Measurements from ENCODE around the gene MUC6.
"Not testable (repeated sequence)": the region's sequence is repeated elsewhere in the genome, so short reads cannot be mapped to it uniquely, and the experiment has no call there.

The MUC6 gene

DNA sequence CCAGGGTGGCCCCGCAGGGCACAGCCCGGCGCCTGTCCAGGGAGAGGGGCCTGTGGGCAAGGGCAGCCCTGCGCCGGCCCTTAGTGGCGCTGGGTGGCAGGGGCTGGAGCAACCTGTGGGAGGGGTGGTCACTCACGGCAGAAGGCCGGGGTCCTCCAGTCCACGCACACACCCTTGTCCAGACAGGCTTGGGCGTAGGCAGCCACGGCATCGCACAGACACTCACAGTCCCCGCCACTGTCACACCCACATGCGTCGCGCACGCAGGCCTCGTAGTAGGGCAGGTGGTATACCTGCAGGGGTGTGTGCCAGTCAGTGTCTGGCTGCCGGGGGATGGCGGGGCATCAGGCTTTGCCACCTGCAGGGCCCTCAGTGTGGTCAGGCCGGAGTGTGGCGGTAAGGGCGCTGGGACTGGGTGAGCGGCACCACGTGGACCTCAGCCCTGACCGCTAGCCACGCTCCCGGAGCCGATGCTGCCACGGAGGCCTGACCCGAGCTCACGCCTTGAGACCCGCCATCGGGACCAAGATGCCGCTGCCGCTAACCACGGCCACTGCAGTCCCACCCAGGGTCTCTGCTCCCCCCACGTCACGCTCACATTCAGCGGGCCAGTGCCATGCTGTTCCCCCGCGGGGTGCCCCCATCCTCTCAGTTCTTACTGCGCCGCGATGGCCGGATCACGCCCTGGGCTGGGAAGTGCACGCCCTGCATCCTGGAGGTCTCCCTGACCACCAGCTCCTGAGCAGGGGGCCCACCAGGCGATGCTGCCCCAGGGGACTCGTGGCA is 12.5 kb downstream of the MUC6 start:
- DNase-seq (ENCODE audit: low read depth, low spot score) = no peak

- no peak for DNase-seq (ENCODE audit: low read depth, low spot score)
Observed at GRCh38 chr11:1022908-1023810, 13.4 kb downstream of the MUC6 start.

GRCh38 chr11:1022411-1022810 is 14.1 kb downstream of the MUC6 start:
- DNase-seq (ENCODE audit: low read depth, low spot score) = no peak

DNA sequence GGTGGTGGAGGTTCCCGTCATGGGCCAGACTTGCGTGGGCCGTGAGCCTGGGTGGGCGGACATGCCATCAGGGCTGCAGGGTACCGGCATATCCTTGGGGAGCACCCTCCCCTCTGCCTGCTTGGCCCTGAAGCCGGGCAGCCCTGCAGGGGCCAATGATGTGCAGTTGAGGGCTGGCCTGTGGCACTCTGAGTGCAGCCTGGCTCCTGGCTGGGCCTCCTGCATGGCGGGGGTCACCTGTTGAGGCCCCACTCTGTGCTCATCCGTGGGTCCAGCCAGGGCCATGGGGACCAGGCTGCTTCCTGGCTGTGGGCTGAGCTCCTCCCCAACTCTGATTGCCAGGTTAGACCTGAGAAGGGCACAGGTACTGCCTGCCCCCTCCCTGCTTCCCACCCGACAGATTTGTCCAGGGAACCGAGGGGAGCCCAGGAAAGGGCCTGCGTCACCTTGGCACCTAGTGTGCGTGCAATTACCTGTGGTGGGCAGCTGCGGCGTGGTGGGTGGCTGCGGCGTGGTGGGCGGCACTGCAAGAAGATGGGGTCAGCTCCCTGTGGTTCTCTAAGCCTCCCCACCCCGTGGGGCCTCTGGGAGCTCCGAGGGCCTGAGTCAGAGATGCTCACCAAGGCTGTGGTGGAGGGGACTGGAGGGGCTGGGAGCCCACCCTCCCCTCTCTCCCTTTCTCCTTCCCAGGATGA is 16.2 kb downstream of the MUC6 start:
- no peak for DNase-seq (ENCODE audit: low read depth, low spot score)

DNA sequence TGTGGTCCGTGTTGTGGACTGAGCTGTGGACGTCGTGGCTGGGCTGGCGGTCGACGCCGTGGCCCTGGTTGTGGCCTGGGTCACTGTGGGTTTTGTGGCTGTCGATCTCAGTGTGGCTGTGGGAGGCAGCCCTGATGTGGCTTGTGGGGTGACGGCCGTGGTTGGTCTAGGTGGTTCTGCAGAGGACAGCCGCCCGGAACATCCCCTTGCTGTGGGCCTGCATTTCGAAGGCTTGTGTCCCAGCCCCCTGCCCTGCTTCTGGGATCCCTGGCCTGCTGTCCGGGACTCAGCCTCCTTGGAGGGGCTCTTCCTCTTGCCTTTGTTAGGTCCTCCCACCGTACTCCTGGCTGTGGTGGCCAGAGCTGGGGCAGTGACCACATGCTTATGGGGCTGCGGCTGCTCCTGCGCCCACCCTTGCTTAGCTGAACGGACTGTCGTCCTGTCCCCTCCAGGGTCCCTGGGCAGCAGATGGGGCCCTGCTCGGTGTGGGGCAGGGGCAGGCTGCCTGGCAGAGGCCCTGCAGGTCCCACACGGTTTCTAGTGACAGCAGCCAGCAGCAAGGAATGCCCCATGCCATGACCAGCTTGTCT is 17.1 kb downstream of the MUC6 start:
- DNase-seq (ENCODE audit: low read depth, low spot score) = no peak

DNA sequence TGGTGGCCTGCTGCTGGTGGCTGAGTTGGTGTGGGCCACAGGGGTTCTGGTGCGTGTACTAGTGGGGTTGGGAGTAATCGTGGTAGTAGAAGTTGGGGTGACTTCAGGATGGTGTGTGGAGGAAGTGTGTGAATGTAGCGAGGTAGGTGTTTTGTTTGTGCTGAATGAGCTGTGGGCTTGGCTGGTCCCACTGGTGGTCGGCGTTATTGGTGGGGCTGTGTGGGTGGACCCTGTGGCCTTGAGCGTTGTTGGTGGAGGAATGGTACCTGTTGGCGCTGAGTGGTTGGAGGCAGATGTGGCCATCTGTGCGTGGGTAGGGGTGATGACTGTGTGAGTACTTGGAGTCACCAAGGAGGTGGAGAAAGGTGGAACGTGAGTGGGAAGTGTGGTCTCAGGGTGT is 18.4 kb downstream of the MUC6 start:
- DNase-seq (ENCODE audit: low read depth, low spot score) = no peak

GRCh38 chr11:1017269-1018005 is 19.1 kb downstream of the MUC6 start:
- no peak for DNase-seq (ENCODE audit: low read depth, low spot score)

GRCh38 chr11:1016610-1017126 is 19.9 kb downstream of the MUC6 start:
- not testable (repeated sequence) for DNase-seq (ENCODE audit: low read depth, low spot score)

DNA sequence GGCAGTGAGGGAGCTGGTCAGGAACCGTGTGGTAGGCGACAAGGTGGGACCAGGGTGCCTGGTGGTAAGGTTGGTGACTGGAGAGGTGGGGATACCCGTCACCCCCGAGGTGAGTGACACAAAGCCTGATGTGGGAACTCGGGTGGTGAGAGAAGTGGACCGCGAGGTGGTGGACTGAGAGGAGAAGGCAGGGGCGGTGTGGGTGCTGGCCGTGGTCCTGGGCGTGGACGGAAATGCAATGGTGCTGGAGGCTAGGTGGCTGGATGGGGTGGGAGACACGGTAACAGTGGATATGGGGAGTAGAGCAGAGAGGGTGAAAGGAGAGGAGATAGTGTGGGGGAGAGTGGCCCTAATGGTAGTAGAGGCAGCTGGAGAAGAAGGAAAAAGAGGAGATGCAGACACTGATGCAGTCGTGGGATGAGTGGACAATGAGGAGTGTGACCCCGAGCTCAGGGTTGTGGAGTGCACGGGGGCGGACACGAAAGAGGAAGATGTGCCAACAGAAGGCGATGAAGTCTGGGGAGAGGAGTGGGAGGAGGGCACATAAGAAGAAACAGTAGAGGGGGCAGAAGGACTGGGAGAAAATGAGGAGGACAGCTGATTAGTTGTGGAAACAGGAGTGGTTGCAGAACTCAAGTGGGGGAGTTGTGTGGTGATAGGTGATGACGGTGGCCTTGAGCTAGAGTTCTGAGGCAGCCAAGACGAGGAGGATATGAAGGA is 20.5 kb downstream of the MUC6 start:
- no peak for DNase-seq (ENCODE audit: low read depth, low spot score)

DNA sequence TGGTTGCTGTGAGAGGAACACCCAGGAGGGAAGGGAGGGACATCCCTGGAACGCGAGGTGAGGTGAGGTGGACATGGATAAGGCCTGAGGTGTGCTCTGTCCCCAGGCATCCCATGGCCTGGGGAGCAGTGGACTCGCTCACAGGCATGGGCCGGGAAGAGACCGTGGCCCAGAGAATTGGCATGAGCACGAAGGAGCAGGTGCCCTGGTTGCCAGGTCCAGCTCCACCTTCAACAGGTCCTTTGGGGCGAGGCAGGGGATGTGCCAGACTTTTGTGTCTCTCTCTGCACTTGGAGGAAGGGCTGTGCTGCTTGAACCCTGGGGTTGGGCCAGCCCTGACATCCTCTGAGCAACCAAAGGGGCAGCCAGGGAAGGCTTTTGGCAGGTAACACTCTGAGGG is 21.5 kb downstream of the MUC6 start:
- no peak for DNase-seq (ENCODE audit: low read depth, low spot score)

DNA sequence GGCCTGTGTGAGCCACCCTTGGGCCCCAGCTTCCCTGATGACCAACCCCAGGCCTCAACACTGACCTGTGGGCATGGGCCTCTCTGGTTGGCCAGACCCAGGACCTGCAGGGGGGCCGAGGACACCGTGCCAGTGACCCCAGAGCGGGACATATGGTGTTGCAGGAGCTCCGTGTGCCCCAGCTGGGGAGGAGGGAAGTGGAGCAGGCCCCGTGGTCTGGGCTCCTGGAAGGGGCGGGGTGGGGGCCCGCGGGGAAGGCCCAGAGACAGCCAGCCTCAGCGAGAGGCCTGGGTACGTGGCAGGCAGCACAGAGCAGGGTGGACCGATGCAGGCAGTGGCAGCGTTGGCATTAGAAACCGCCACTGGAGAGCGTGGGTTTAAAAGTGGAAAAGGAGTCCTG is 22.2 kb downstream of the MUC6 start:
- DNase-seq (ENCODE audit: low read depth, low spot score) = no peak

- DNase-seq (ENCODE audit: low read depth, low spot score) = no peak
Observed at GRCh38 chr11:1013631-1013935, 22.9 kb downstream of the MUC6 start.

GRCh38 chr11:1012740-1013630 is 23.5 kb downstream of the MUC6 start:
- no peak for DNase-seq (ENCODE audit: low read depth, low spot score)

- no peak for DNase-seq (ENCODE audit: low read depth, low spot score)
Observed at GRCh38 chr11:1012291-1012690, 24.2 kb downstream of the MUC6 start.

- no peak for DNase-seq (ENCODE audit: low read depth, low spot score)
Observed at GRCh38 chr11:1011320-1011698, 25.2 kb downstream of the MUC6 start.

- DNase-seq (ENCODE audit: low read depth, low spot score) = no peak
Observed at GRCh38 chr11:1010551-1011319, 25.8 kb downstream of the MUC6 start.

GRCh38 chr11:1009991-1010390 is 26.5 kb downstream of the MUC6 start:
- DNase-seq (ENCODE audit: low read depth, low spot score) = no peak

DNA sequence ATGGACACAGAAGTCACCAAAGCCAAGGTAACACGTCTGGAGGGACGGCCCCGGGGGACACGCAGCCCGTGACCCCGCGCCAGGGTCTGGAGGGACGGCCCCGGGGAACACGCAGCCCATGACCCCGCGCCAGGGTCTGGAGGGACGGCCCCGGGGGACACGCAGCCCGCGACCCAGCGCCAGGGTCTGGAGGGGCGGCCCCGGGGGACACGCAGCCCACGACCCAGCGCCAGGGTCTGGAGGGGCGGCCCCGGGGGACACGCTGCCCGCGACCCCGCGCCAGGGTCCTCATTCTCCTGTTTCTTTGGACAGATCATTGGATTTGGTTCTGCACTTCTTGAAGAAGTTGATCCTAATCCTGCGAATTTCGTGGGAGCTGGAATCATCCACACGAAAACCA is 27.1 kb downstream of the MUC6 start:
- DNase-seq (ENCODE audit: low read depth, low spot score) = no peak

GRCh38 chr11:1008803-1009145 is 27.7 kb downstream of the MUC6 start:
- DNase-seq (ENCODE audit: low read depth, low spot score) = no peak
